Endothelial cell of umbilical vein (primary cell): ENCODE measurements around the gene TAT. TPM values are rescaled to one million over a fixed set of nuclear protein-coding genes. Genes with fewer than 3 reads are reported as not detected.

Source experiments
- BruUV-seq: library from RNA; stranded (reverse); fragments of 400-500 nt; replicated peaks from 2 replicates; lab custom pipeline; 2021; lab: Mats Ljungman, UMichigan
- CTCF ChIA-PET: fragments of 300-600, 350-600 bp; sonication (Branson Sonifier 250); formaldehyde crosslinking; loops from one replicate; lab custom pipeline; 2021; ENCODE audit warnings: antibody characterized with exemption, inconsistent platforms; lab: Charles Lee
- POLR2A ChIA-PET: fragments of 300-600, 350-600 bp; sonication (Branson Sonifier 250); formaldehyde crosslinking; loops from one replicate; lab custom pipeline; 2021; ENCODE audit warnings: antibody characterized with exemption, inconsistent platforms; lab: Charles Lee
- DNase-seq: peaks from one replicate; pipeline ENCODE4 v3.0.0-alpha.2; 2011; ENCODE audit warnings: low read depth, low spot score
- FAIRE-seq: peaks from 2 replicates; lab custom pipeline; 2011; peaks lifted over from hg19 to GRCh38; lab: Jason Lieb, UNC
- H2AFZ ChIP-seq: 2 replicates; pipeline ENCODE4 v1.6.0; 2012; ENCODE audit warnings: low read depth, low read length, control low read depth, inconsistent platforms
- H3K27ac ChIP-seq: 2 replicates; pipeline ENCODE4 v1.5.1; 2011; ENCODE audit warnings: low read depth, mild to moderate bottlenecking, control low read depth, low read length, moderate library complexity; ENCODE audit not compliant: insufficient read depth
- H3K27me3 ChIP-seq, 2 experiments: 2 replicates each; pipeline versions ENCODE4 v1.6.0 to v1.6.1; 2011; ENCODE audit warnings: low read length in 2 of 2, mixed read lengths in 1 of 2; ENCODE audit not compliant: control insufficient read depth in 2 of 2, insufficient read depth in 2 of 2
- H3K36me3 ChIP-seq, 2 experiments: 2 replicates in 1 of 2; 3 replicates in 1 of 2; pipeline ENCODE4 v1.5.1; 2011; ENCODE audit warnings: low read length in 2 of 2, mild to moderate bottlenecking in 1 of 2, moderate library complexity in 1 of 2; ENCODE audit not compliant: control insufficient read depth in 2 of 2, insufficient read depth in 2 of 2; ENCODE audit errors: extremely low read depth in 1 of 2
- H3K4me1 ChIP-seq: 3 replicates; pipeline ENCODE4 v1.5.1; 2011; ENCODE audit warnings: mild to moderate bottlenecking, low read length; ENCODE audit not compliant: control insufficient read depth, insufficient read depth; ENCODE audit errors: extremely low read depth
- H3K4me2 ChIP-seq: 2 replicates; pipeline ENCODE4 v1.6.1; 2011; ENCODE audit warnings: low read length, control low read depth, mixed read lengths; ENCODE audit not compliant: insufficient read depth
- H3K4me3 ChIP-seq, 3 experiments: fragments of 200-600 bp in 1 of 3; sonication (generic), shearing (Covaris generic) in 1 of 3; replicated peaks in 1 of 3; 2 replicates each; pipeline ENCODE4 v1.5.1; 2011 to 2016; ENCODE audit warnings: control low read depth in 3 of 3, low read length in 3 of 3, mild to moderate bottlenecking in 2 of 3, inconsistent platforms in 1 of 3, low read depth in 1 of 3, moderate library complexity in 1 of 3; ENCODE audit not compliant: insufficient read depth in 1 of 3
- H3K79me2 ChIP-seq: 2 replicates; pipeline ENCODE4 v1.6.0; 2012; ENCODE audit warnings: low read length, inconsistent platforms; ENCODE audit not compliant: control insufficient read depth, insufficient read depth
- H3K9ac ChIP-seq: replicated peaks from 2 replicates; pipeline ENCODE3; 2011; ENCODE audit warnings: low read length, control low read depth; ENCODE audit not compliant: insufficient read depth; ENCODE audit errors: extremely low read depth
- H3K9me1 ChIP-seq: replicated peaks from 3 replicates; pipeline ENCODE4 v1.6.0; 2011; ENCODE audit warnings: mild to moderate bottlenecking, low read length; ENCODE audit not compliant: control insufficient read depth, insufficient read depth; ENCODE audit errors: extremely low read depth
- H3K9me3 ChIP-seq: replicated peaks from 2 replicates; pipeline ENCODE4 v1.5.1; 2012; ENCODE audit warnings: low read length, inconsistent platforms; ENCODE audit not compliant: control insufficient read depth, insufficient read depth
- H4K20me1 ChIP-seq: replicated peaks from 2 replicates; pipeline ENCODE3; 2011; ENCODE audit warnings: mild to moderate bottlenecking, low read length; ENCODE audit not compliant: control insufficient read depth, insufficient read depth; ENCODE audit errors: extremely low read depth
- EZH2 ChIP-seq: IDR thresholded peaks from 2 replicates; pipeline ENCODE4 v1.6.1; 2012; ENCODE audit warnings: borderline replicate concordance, low read depth, mild to moderate bottlenecking, moderate library complexity, low read length, inconsistent platforms; ENCODE audit not compliant: severe bottlenecking
- FOS ChIP-seq: IDR thresholded peaks from 2 replicates; pipeline ENCODE4 v1.6.1; 2011; ENCODE audit warnings: mild to moderate bottlenecking, low read length, moderate library complexity, borderline replicate concordance; ENCODE audit not compliant: insufficient read depth
- GATA2 ChIP-seq: IDR thresholded peaks from 2 replicates; pipeline ENCODE4 v1.7.0; 2011; ENCODE audit warnings: low read depth, mild to moderate bottlenecking, moderate library complexity, mixed read lengths, low read length; ENCODE audit not compliant: insufficient read length, insufficient read depth
- JUN ChIP-seq: IDR thresholded peaks from 2 replicates; pipeline ENCODE4 v1.6.1; 2011; ENCODE audit warnings: borderline replicate concordance, low read depth; ENCODE audit not compliant: insufficient read length, insufficient read depth
- MYC ChIP-seq: IDR thresholded peaks from one replicate; pipeline ENCODE4 v1.6.1; 2011; ENCODE audit warnings: mild to moderate bottlenecking, low read depth, low read length
- POLR2A ChIP-seq: IDR thresholded peaks from 2 replicates; pipeline ENCODE4 v1.6.1; 2012; ENCODE audit warnings: low read depth, mild to moderate bottlenecking, control low read depth, low read length
- POLR2AphosphoS5 ChIP-seq: IDR thresholded peaks from 2 replicates; pipeline ENCODE4 v1.6.1; 2012; ENCODE audit warnings: low read depth, mild to moderate bottlenecking, control low read depth, low read length, moderate library complexity; ENCODE audit not compliant: insufficient read depth
- dilution Hi-C: fragments of 300-500 bp; cut with MboI; formaldehyde crosslinking; loops from one replicate; pipeline ENCODE4 v1.15.0; 2019; ENCODE audit warnings: low sequenced_read_pairs; ENCODE audit not compliant: extremely low pct_ligation_motif_present
- intact Hi-C: fragments of 100-400 bp; cut with micrococcal nuclease; formaldehyde crosslinking; loops from one replicate; pipeline ENCODE4 v1.10.0; 2022
- polyA plus RNA-seq, 4 experiments: library from polyadenylated mRNA; depleted of rRNA in 3 of 4; stranded (reverse) in 3 of 4; unstranded in 1 of 4; fragments of >200 nt; gene quantifications; 2 replicates each; pipeline versions ENCODE4 v1.2.1 to v1.2.3, GENCODE V29; 2011 to 2012; ENCODE audit warnings: missing spikeins in 1 of 4
- total RNA-seq: library from RNA; stranded (reverse); gene quantifications from 2 replicates; pipeline ENCODE4 v1.2.3, GENCODE V29; 2021
- TF ChIP-seq, protein P1 (sequence below): IDR thresholded peaks from 2 replicates; pipeline ENCODE4 v1.6.1; 2011; ENCODE audit not compliant: insufficient read depth, insufficient read length
- TF ChIP-seq, protein P2 (sequence below), 2 donors: IDR thresholded peaks; 1 replicate in 1 of 2; 2 replicates in 1 of 2; pipeline ENCODE4 v1.5.1; 2011; ENCODE audit warnings: low read length in 2 of 2, mild to moderate bottlenecking in 2 of 2, moderate library complexity in 2 of 2, control low read depth in 1 of 2, inconsistent platforms in 1 of 2, low read depth in 1 of 2; ENCODE audit not compliant: insufficient read depth in 1 of 2; ENCODE audit errors: extremely low read depth in 1 of 2

The TAT gene
- total and polyA plus RNA-seq, 2 donors (not counting 3 experiments of a cell fraction or from before 2014, with no cell fraction given), result not detected

DNA sequence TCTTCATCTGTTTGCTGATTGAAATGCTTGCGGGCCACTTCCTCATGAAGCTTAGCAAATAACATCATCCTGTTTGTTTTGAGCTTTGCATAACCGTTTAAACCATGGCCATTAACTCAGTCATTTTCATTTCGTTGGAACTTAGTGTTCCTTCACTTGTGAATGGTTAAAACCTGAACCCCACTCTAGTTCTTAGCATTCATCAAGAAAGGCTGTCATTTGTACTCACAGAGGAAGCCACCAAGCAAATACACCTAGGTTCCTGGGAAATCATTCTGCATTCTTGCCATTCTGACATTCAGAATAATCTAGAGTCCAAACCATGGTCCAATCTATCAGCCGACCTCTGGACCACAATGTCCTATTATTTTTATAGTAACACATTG, 8.4 kb upstream of the TAT start:
- no peaks in the 10 kb centered on the region for H4K20me1 ChIP-seq

More for the DNA sequence above, 8.4 kb upstream of the TAT start:
- FAIRE-seq, result no peak
- Histone ChIP-seq H3K4me2 (no peak overlapping the region), H3K79me2 (no peaks in the 10 kb centered on the region), H3K9me1 (no peaks in the 10 kb centered on the region), H3K9me3 (no peaks in the 10 kb centered on the region), H3K4me1 (no peaks in the 10 kb centered on the region), H3K27me3 (no peaks in the 10 kb centered on the region), H3K36me3 (no peaks in the 10 kb centered on the region), H3K9ac (no peak overlapping the region), H3K27ac (no peak overlapping the region), H3K4me3 (no peak overlapping the region), H2AFZ (no peak overlapping the region)
- TF ChIP-seq FOS (no peak), GATA2 (no peak), POLR2AphosphoS5 (no peak), EZH2 (no peak), POLR2A (no peak), JUN (no peak), MYC (no peak)
- TF ChIP-seq, protein P1, sequence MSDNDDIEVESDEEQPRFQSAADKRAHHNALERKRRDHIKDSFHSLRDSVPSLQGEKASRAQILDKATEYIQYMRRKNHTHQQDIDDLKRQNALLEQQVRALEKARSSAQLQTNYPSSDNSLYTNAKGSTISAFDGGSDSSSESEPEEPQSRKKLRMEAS, result no peak
- TF ChIP-seq, protein P2, sequence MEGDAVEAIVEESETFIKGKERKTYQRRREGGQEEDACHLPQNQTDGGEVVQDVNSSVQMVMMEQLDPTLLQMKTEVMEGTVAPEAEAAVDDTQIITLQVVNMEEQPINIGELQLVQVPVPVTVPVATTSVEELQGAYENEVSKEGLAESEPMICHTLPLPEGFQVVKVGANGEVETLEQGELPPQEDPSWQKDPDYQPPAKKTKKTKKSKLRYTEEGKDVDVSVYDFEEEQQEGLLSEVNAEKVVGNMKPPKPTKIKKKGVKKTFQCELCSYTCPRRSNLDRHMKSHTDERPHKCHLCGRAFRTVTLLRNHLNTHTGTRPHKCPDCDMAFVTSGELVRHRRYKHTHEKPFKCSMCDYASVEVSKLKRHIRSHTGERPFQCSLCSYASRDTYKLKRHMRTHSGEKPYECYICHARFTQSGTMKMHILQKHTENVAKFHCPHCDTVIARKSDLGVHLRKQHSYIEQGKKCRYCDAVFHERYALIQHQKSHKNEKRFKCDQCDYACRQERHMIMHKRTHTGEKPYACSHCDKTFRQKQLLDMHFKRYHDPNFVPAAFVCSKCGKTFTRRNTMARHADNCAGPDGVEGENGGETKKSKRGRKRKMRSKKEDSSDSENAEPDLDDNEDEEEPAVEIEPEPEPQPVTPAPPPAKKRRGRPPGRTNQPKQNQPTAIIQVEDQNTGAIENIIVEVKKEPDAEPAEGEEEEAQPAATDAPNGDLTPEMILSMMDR (IDR thresholded peaks at IDR 0.05; ENCODE audit: extremely low read depth in 1 of 2, insufficient read depth in 1 of 2, low read depth in 1 of 2, low read length in 2 of 2), result no peak
- intact Hi-C loops (no loop called here), dilution Hi-C loops (no loop called here)
- ChIA-PET POLR2A (no interaction called here), CTCF (no interaction called here)
- DNase-seq, result no peak
- no TSS peak for BruUV-seq
